LHCN-M2 (cell line): ENCODE data around the gene HMGA1. TPM values are rescaled to one million over a fixed set of nuclear protein-coding genes. Genes with fewer than 3 reads are reported as not detected.
A peak's percentile ranks its signal among the peaks of the same experiment; 100 is the strongest.
"Not testable (repeated sequence)": the region's sequence is repeated elsewhere in the genome, so short reads cannot be mapped to it uniquely, and the experiment has no call there.

ENCODE experiments used
- DNase-seq: peaks from one replicate; pipeline ENCODE4 v3.0.0-alpha.2; 2012; ENCODE audit warnings: low read depth
- total RNA-seq: library from RNA; depleted of rRNA; stranded (reverse); fragments of >200 nt; gene quantifications from 2 replicates; pipeline ENCODE4 v1.2.3, GENCODE V29; 2014

HMGA1 gene
- total RNA-seq, 1 experiment from 2014 or later, result 508 TPM

- no peak for DNase-seq
Measured at GRCh38 chr6:34239893-34240292, 3.2 kb downstream of the HMGA1 start.

DNA sequence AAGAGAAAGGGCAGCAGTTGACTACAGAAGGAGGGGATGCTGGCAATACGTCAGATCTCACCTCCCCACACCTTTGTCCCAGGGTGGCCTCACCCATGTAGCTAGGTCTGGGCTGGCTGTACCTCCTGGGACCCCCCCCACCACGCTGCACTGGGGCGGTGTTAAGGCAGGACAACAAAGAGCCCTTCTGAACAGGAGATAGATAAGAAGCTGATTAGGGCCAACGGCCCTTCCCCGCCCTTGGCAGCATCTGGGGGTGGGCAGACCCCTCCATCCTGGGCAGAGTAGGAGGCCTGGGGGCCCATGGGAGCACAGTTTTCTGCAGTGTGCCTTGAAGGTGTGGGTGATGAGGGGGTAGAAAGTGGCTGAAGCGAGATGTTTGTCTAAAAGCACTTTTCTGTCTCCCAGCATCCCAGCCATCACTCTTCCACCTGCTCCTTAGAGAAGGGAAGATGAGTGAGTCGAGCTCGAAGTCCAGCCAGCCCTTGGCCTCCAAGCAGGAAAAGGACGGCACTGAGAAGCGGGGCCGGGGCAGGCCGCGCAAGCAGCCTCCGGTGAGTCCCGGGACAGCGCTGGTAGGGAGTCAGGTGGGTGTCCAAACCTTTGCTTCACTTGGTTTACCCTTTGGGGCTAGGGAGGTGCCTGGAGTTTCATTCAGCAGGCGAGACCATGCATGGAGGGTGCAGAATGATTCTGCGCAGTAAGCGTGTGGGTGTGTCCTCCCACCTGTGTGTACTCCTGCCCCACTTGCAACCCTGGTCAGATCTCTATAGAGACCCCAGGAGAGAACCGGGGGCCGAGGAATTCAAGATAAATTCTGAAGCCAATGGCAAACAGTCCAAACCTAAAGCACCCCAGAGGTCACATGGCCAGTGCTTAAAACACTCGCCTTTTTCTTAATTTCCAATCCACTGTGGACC is 3.9 kb downstream of the HMGA1 start:
- DNase-seq, result no peak

- DNase-seq, result no peak
Measured at GRCh38 chr6:34241351-34242215, 4.9 kb downstream of the HMGA1 start.

- DNase-seq, result no peak
Measured at GRCh38 chr6:34242252-34243130, 5.8 kb downstream of the HMGA1 start.

GRCh38 chr6:34243131-34243771 is 6.6 kb downstream of the HMGA1 start:
- DNase-seq, result peak; percentile 67

GRCh38 chr6:34243901-34244884 is 7.5 kb downstream of the HMGA1 start:
- peak; percentile 98 for DNase-seq

DNA sequence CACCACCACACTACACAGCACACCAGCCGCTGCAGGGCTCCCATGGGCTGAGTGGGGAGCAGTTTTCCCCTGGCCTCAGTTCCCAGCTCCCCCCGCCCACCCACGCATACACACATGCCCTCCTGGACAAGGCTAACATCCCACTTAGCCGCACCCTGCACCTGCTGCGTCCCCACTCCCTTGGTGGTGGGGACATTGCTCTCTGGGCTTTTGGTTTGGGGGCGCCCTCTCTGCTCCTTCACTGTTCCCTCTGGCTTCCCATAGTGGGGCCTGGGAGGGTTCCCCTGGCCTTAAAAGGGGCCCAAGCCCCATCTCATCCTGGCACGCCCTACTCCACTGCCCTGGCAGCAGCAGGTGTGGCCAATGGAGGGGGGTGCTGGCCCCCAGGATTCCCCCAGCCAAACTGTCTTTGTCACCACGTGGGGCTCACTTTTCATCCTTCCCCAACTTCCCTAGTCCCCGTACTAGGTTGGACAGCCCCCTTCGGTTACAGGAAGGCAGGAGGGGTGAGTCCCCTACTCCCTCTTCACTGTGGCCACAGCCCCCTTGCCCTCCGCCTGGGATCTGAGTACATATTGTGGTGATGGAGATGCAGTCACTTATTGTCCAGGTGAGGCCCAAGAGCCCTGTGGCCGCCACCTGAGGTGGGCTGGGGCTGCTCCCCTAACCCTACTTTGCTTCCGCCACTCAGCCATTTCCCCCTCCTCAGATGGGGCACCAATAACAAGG is 8.5 kb downstream of the HMGA1 start:
- DNase-seq, result not testable (repeated sequence)

GRCh38 chr6:34245761-34246140 is 9.1 kb downstream of the HMGA1 start:
- not testable (repeated sequence) for DNase-seq

- DNase-seq, result no peak
Measured at GRCh38 chr6:34246249-34246562, 9.5 kb downstream of the HMGA1 start.

- DNase-seq, result peak; percentile 63
Measured at GRCh38 chr6:34246563-34247391, 10.1 kb downstream of the HMGA1 start.

- no peak for DNase-seq
Measured at GRCh38 chr6:34247481-34248197, 11.0 kb downstream of the HMGA1 start.

GRCh38 chr6:34248198-34248726 is 11.6 kb downstream of the HMGA1 start:
- peak; percentile 48 for DNase-seq

- DNase-seq, result peak; percentile 92
Measured at GRCh38 chr6:34248727-34249468, 12.2 kb downstream of the HMGA1 start, which contains the start of gene SMIM29. Gene SMIM29 (minus strand): TSS chr6:34249006. CDS start chr6:34247791, 1,215 bp downstream.

GRCh38 chr6:34249469-34250261 is 13.0 kb downstream of the HMGA1 start:
- no peak for DNase-seq

DNA sequence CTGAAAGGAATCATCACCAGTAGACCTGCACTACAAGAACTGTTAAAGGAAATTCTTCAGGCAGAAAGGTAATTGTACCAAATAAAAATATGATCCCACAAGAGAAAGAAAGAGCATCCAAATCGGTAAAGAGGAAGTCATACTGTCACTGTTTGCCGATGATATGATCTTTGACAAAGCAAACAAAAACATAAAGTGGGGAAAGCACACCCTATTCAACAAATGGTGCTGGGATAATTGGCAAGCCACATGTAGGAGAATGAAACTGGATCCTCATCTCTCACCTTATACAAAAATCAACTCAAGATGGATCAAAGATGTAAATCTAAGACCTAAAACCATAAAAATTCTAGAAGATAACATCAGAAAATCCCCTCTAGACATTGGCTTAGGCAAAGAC is 15.7 kb downstream of the HMGA1 start:
- not testable (repeated sequence) for DNase-seq
